ENCODE measurements around the gene CEACAM20. TPM values are rescaled to one million over a fixed set of nuclear protein-coding genes. Genes with fewer than 3 reads are reported as not detected.

The CEACAM20 gene
- total RNA-seq, result not detected in 3 replicates
- long read RNA-seq, result 0 reads

GRCh38 chr19:44529536-44529935, at the start of gene CEACAM20:
Gene CEACAM20 (minus strand): TSS chr19:44529675. CDS start chr19:44529509, 166 bp downstream.
- Mint-ChIP-seq H3K27ac (ENCODE audit: unreplicated experiment) (no peak within 1 kb of the TSS), H3K9me3 (ENCODE audit: low read depth) (no peaks in the 10 kb centered on the region), H3K4me1 (ENCODE audit: low read depth) (no peaks in the 10 kb centered on the region), H3K36me3 (ENCODE audit: low read depth) (peaks cover 2% of the 10 kb centered on the region), H3K27me3 (ENCODE audit: low read depth) (peaks cover 32% of the 10 kb centered on the region), H3K4me3 (ENCODE audit: unreplicated experiment) (no peak within 1 kb of the TSS)
- TF ChIP-seq CTCF (IDR thresholded peaks at IDR 0.05), result no peak
- DNase-seq (ENCODE audit: low spot score), result no peak

- peaks cover 10% of the 10 kb centered on the region for H3K4me1 Mint-ChIP-seq (ENCODE audit: low read depth)
- H3K36me3 Mint-ChIP-seq (ENCODE audit: low read depth), result no peaks in the 10 kb centered on the region
- TF ChIP-seq CTCF (IDR thresholded peaks at IDR 0.05), result no peak
- H3K27me3 Mint-ChIP-seq (ENCODE audit: low read depth), result peaks cover 4% of the 10 kb centered on the region
- no peak overlapping the region for H3K4me3 Mint-ChIP-seq (ENCODE audit: unreplicated experiment)
- no peaks in the 10 kb centered on the region for H3K9me3 Mint-ChIP-seq (ENCODE audit: low read depth)
- peak overlapping the region; percentile 65 for H3K27ac Mint-ChIP-seq (ENCODE audit: unreplicated experiment)
- DNase-seq (ENCODE audit: low spot score), result no peak
Measured at GRCh38 chr19:44577566-44577874, 48.0 kb upstream of the CEACAM20 start.

GRCh38 chr19:44576843-44577565, 47.5 kb upstream of the CEACAM20 start:
- peak overlapping the region; percentile 15 for H3K27ac Mint-ChIP-seq (ENCODE audit: unreplicated experiment)
- H3K4me3 Mint-ChIP-seq (ENCODE audit: unreplicated experiment), result no peak overlapping the region
- peaks cover 10% of the 10 kb centered on the region for H3K4me1 Mint-ChIP-seq (ENCODE audit: low read depth)
- H3K27me3 Mint-ChIP-seq (ENCODE audit: low read depth), result peaks cover 4% of the 10 kb centered on the region
- no peaks in the 10 kb centered on the region for H3K36me3 Mint-ChIP-seq (ENCODE audit: low read depth)
- peak; percentile 76 for TF ChIP-seq CTCF (IDR thresholded peaks at IDR 0.05)
- no peak for DNase-seq (ENCODE audit: low spot score)
- H3K9me3 Mint-ChIP-seq (ENCODE audit: low read depth), result no peaks in the 10 kb centered on the region

- H3K36me3 Mint-ChIP-seq (ENCODE audit: low read depth), result no peaks in the 10 kb centered on the region
- no peaks in the 10 kb centered on the region for H3K9me3 Mint-ChIP-seq (ENCODE audit: low read depth)
- no peak for DNase-seq (ENCODE audit: low spot score)
- no peak overlapping the region for H3K4me3 Mint-ChIP-seq (ENCODE audit: unreplicated experiment)
- peaks cover 10% of the 10 kb centered on the region for H3K4me1 Mint-ChIP-seq (ENCODE audit: low read depth)
- TF ChIP-seq CTCF (IDR thresholded peaks at IDR 0.05), result no peak
- H3K27me3 Mint-ChIP-seq (ENCODE audit: low read depth), result peaks cover 9% of the 10 kb centered on the region
- no peak overlapping the region for H3K27ac Mint-ChIP-seq (ENCODE audit: unreplicated experiment)
Measured at GRCh38 chr19:44575116-44575700, 45.7 kb upstream of the CEACAM20 start.

- Mint-ChIP-seq H3K36me3 (ENCODE audit: low read depth) (no peaks in the 10 kb centered on the region), H3K27me3 (ENCODE audit: low read depth) (peaks cover 10% of the 10 kb centered on the region), H3K4me3 (ENCODE audit: unreplicated experiment) (no peak overlapping the region), H3K4me1 (ENCODE audit: low read depth) (peaks cover 10% of the 10 kb centered on the region), H3K27ac (ENCODE audit: unreplicated experiment) (no peak overlapping the region), H3K9me3 (ENCODE audit: low read depth) (no peaks in the 10 kb centered on the region)
- TF ChIP-seq CTCF (IDR thresholded peaks at IDR 0.05), result no peak
- DNase-seq (ENCODE audit: low spot score), result no peak
Measured at GRCh38 chr19:44574186-44574950, 44.9 kb upstream of the CEACAM20 start.
